ENCODE measurements around the gene PARVG. TPM values are rescaled to one million over a fixed set of nuclear protein-coding genes. Genes with fewer than 3 reads are reported as not detected.

The PARVG gene
- total RNA-seq, 2 donors from 2014 or later: 0.11 to 0.44 TPM

DNA sequence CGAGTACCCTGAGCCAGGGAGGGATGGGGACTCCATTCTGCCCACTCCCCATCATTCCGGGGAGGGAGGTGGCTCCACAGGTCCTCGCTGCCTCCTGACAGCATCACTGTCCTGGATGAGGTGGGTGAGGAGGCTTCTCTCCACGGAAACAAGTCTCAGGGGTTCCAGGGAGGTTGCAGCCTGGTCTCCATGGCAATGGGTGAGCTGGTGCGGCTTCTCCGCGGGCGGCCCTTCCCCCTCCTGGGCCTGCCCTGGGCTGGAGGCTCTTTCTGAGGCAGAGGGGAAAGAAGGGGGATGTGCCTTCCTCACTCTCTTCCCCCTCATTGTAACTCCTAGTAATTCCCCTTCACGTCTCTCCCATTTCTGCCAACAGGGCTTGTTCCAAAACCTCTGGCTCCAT is 37.1 kb upstream of the PARVG start:
- WGBS, 2 experiments (ENCODE audit: insufficient coverage in 1 of 2, insufficient read length in 1 of 2): 55 to 75% methylated on average over 2 to 5 of the region's 9 CpGs
- Mint-ChIP-seq H3K4me3 (no peak overlapping the region), H3K27me3 (ENCODE audit: insufficient read depth) (no peaks in the 10 kb centered on the region), H3K27ac (no peak overlapping the region), H3K4me1 (peaks cover 32% of the 10 kb centered on the region), H3K36me3 (ENCODE audit: low read depth) (peaks cover 11% of the 10 kb centered on the region), H3K9me3 (peaks cover 2% of the 10 kb centered on the region)
- no peak overlapping the region for H3K9ac ChIP-seq (ENCODE audit: extremely low read depth, low read length, poor library complexity, severe bottlenecking)
- no peaks in the 10 kb centered on the region for H3K9me3 ChIP-seq (ENCODE audit: control insufficient read depth, low read length)
- H3K36me3 ChIP-seq (ENCODE audit: control insufficient read depth, insufficient read depth, low read length): no peaks in the 10 kb centered on the region
- H3K4me3 ChIP-seq (ENCODE audit: low read length): no peak overlapping the region
- no peak overlapping the region for H3K27ac ChIP-seq (ENCODE audit: low read depth, low read length)
- TF ChIP-seq, protein P1, sequence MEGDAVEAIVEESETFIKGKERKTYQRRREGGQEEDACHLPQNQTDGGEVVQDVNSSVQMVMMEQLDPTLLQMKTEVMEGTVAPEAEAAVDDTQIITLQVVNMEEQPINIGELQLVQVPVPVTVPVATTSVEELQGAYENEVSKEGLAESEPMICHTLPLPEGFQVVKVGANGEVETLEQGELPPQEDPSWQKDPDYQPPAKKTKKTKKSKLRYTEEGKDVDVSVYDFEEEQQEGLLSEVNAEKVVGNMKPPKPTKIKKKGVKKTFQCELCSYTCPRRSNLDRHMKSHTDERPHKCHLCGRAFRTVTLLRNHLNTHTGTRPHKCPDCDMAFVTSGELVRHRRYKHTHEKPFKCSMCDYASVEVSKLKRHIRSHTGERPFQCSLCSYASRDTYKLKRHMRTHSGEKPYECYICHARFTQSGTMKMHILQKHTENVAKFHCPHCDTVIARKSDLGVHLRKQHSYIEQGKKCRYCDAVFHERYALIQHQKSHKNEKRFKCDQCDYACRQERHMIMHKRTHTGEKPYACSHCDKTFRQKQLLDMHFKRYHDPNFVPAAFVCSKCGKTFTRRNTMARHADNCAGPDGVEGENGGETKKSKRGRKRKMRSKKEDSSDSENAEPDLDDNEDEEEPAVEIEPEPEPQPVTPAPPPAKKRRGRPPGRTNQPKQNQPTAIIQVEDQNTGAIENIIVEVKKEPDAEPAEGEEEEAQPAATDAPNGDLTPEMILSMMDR (conservative IDR thresholded peaks at IDR 0.05): no peak
- peaks cover 6% of the 10 kb centered on the region for H3K4me1 ChIP-seq (ENCODE audit: control insufficient read depth, insufficient read depth, low read length)
- peak; percentile 66 for DNase-seq
- H3K27me3 ChIP-seq (ENCODE audit: control insufficient read depth, insufficient read depth, low read length, poor library complexity, severe bottlenecking): no peaks in the 10 kb centered on the region

DNA sequence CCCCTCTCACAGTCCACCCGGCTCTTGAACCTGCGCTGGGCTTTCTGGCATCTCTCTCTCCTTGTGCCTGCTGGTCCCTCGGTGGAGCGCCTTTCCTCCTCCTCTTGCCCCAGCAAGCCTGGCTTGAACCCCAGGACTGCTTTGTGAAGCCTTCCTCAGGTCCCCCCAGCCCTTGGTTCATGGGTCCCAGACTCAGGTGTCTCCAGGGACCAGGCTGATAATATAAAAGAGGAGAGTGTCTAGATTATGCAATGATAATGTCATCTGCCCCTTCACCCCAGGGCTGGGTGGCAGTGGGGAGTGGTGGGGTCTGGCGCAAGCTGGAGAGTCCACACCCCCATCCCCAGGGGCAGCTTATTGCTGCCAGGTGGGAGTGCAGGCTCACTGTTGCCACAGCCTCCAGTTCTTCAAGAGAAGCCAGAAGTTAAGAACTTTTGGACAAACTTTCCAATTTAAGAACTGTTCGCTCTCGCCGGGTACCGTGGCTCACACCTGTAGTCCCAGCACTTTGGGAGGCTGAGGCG is 36.6 kb upstream of the PARVG start:
- Mint-ChIP-seq H3K9me3 (no peaks in the 10 kb centered on the region), H3K27me3 (ENCODE audit: insufficient read depth) (no peaks in the 10 kb centered on the region), H3K4me3 (no peak overlapping the region), H3K4me1 (peaks cover 35% of the 10 kb centered on the region), H3K36me3 (ENCODE audit: low read depth) (peaks cover 6% of the 10 kb centered on the region), H3K27ac (no peak overlapping the region)
- Histone ChIP-seq H3K9me3 (ENCODE audit: control insufficient read depth, low read length) (no peaks in the 10 kb centered on the region), H3K4me3 (ENCODE audit: low read length) (no peak overlapping the region), H3K36me3 (ENCODE audit: control insufficient read depth, insufficient read depth, low read length) (no peaks in the 10 kb centered on the region), H3K27ac (ENCODE audit: low read depth, low read length) (no peak overlapping the region), H3K4me1 (ENCODE audit: control insufficient read depth, insufficient read depth, low read length) (peaks cover 6% of the 10 kb centered on the region), H3K9ac (ENCODE audit: extremely low read depth, low read length, poor library complexity, severe bottlenecking) (no peak overlapping the region), H3K27me3 (ENCODE audit: control insufficient read depth, insufficient read depth, low read length, poor library complexity, severe bottlenecking) (no peaks in the 10 kb centered on the region)
- TF ChIP-seq, protein P1 (conservative IDR thresholded peaks at IDR 0.05): no peak
- DNase-seq: no peak
- 91 to 93% methylated on average over 8 to 10 of the region's 10 CpGs for WGBS, 2 experiments (ENCODE audit: insufficient coverage in 1 of 2, insufficient read length in 1 of 2)

DNA sequence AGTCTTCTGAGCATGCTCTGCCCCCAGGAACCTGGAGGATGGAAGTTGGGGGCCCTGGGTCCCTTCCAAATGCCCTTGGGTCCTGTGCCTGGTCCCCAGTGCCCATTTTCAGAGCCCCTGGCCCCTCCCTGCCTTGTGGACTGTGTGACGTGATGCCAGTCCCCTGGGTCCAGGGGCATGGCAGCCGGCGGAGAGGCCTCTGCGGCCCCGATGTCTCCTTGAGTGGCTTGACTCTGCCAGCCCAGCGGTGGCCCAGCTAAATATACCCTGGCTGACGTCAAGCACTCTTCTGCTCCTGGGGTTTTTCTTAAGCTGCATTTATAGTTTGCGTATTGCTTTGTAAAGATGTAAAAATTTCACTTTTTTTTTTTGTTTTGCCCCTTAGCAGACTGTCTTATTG is 35.2 kb upstream of the PARVG start:
- Mint-ChIP-seq H3K4me1 (peaks cover 35% of the 10 kb centered on the region), H3K4me3 (no peak overlapping the region), H3K27me3 (ENCODE audit: insufficient read depth) (no peaks in the 10 kb centered on the region), H3K36me3 (ENCODE audit: low read depth) (peaks cover 2% of the 10 kb centered on the region), H3K27ac (no peak overlapping the region), H3K9me3 (no peaks in the 10 kb centered on the region)
- no peak overlapping the region for H3K9ac ChIP-seq (ENCODE audit: extremely low read depth, low read length, poor library complexity, severe bottlenecking)
- H3K27ac ChIP-seq (ENCODE audit: low read depth, low read length): no peak overlapping the region
- no peak overlapping the region for H3K4me3 ChIP-seq (ENCODE audit: low read length)
- 93 to 97% methylated on average over 6 to 8 of the region's 8 CpGs for WGBS, 2 experiments (ENCODE audit: insufficient coverage in 1 of 2, insufficient read length in 1 of 2)
- H3K36me3 ChIP-seq (ENCODE audit: control insufficient read depth, insufficient read depth, low read length): no peaks in the 10 kb centered on the region
- TF ChIP-seq, protein P1 (conservative IDR thresholded peaks at IDR 0.05): no peak
- peaks cover 6% of the 10 kb centered on the region for H3K4me1 ChIP-seq (ENCODE audit: control insufficient read depth, insufficient read depth, low read length)
- no peaks in the 10 kb centered on the region for H3K27me3 ChIP-seq (ENCODE audit: control insufficient read depth, insufficient read depth, low read length, poor library complexity, severe bottlenecking)
- H3K9me3 ChIP-seq (ENCODE audit: control insufficient read depth, low read length): no peaks in the 10 kb centered on the region
- no peak for DNase-seq

All from endodermal cell (in vitro differentiated cells).